Type B pancreatic cell (in vitro differentiated cells): ENCODE results near the gene SAC3D1. TPM values are rescaled to one million over a fixed set of nuclear protein-coding genes. Genes with fewer than 3 reads are reported as not detected.

Experiments used
- DNase-seq: peaks from one replicate; pipeline ENCODE4 v3.0.0; 2021; ENCODE audit warnings: mixed read lengths; ENCODE audit not compliant: unreplicated experiment; ENCODE audit errors: extremely low spot score
- H3K27ac Mint-ChIP-seq: 2 replicates; pipeline ENCODE4 v1.8.0; 2021; ENCODE audit warnings: mild to moderate bottlenecking, mixed read lengths
- H3K27me3 Mint-ChIP-seq: 2 replicates; pipeline ENCODE4 v1.8.0; 2021; ENCODE audit warnings: mixed read lengths
- H3K36me3 Mint-ChIP-seq: 2 replicates; pipeline ENCODE4 v1.8.0; 2021; ENCODE audit warnings: mixed read lengths
- H3K4me1 Mint-ChIP-seq: one replicate; pipeline ENCODE4 v1.8.0; 2021; ENCODE audit warnings: mixed read lengths; ENCODE audit not compliant: unreplicated experiment
- H3K4me3 Mint-ChIP-seq: 2 replicates; pipeline ENCODE4 v1.8.0; 2021; ENCODE audit warnings: mild to moderate bottlenecking, mixed read lengths
- H3K9me3 Mint-ChIP-seq: 2 replicates; pipeline ENCODE4 v1.8.0; 2021; ENCODE audit warnings: mixed read lengths
- CTCF ChIP-seq: fragments of 200-600 bp; sonication (generic); conservative IDR thresholded peaks from 2 replicates; pipeline ENCODE4 v1.5.0; 2021; ENCODE audit warnings: antibody characterized with exemption, mild to moderate bottlenecking
- total RNA-seq: library from RNA; stranded (reverse); gene quantifications from 2 replicates; pipeline ENCODE4 v1.2.1, GENCODE V29; 2021; ENCODE audit warnings: low replicate concordance

Gene SAC3D1
- total RNA-seq, 1 donor from 2014 or later = 21.9 TPM

- TF ChIP-seq CTCF = peak; percentile 94
- DNase-seq = peak; percentile 91
- no peaks in the 10 kb centered on the region for H3K9me3 Mint-ChIP-seq
- peak within 1 kb of the TSS; percentile 91 for H3K4me3 Mint-ChIP-seq
- peaks cover 12% of the 10 kb centered on the region for H3K4me1 Mint-ChIP-seq
- H3K36me3 Mint-ChIP-seq = no peaks in the 10 kb centered on the region
- peak within 1 kb of the TSS; percentile 85 for H3K27ac Mint-ChIP-seq
- no peaks in the 10 kb centered on the region for H3K27me3 Mint-ChIP-seq
These were observed 13.6 kb upstream of the SAC3D1 start, which contains the start of gene SNX15 for GRCh38 chr11:65027213-65028067. Gene SNX15 (plus strand): TSS chr11:65027439. CDS start chr11:65027538, 99 bp downstream.

GRCh38 chr11:65032216-65032615, 8.8 kb upstream of the SAC3D1 start:
- Mint-ChIP-seq H3K27ac (no peak overlapping the region), H3K9me3 (no peaks in the 10 kb centered on the region), H3K27me3 (no peaks in the 10 kb centered on the region), H3K36me3 (no peaks in the 10 kb centered on the region), H3K4me3 (no peak overlapping the region), H3K4me1 (peaks cover 7% of the 10 kb centered on the region)
- no peak for TF ChIP-seq CTCF
- no peak for DNase-seq

GRCh38 chr11:65034423-65034822, 6.6 kb upstream of the SAC3D1 start:
- no peak for TF ChIP-seq CTCF
- Mint-ChIP-seq H3K36me3 (no peaks in the 10 kb centered on the region), H3K4me1 (no peaks in the 10 kb centered on the region), H3K27ac (no peak overlapping the region), H3K9me3 (no peaks in the 10 kb centered on the region), H3K27me3 (no peaks in the 10 kb centered on the region), H3K4me3 (no peak overlapping the region)
- DNase-seq = no peak

- H3K27ac Mint-ChIP-seq = no peak overlapping the region
- DNase-seq = no peak
- H3K4me1 Mint-ChIP-seq = peaks cover 2% of the 10 kb centered on the region
- no peak for TF ChIP-seq CTCF
- no peaks in the 10 kb centered on the region for H3K27me3 Mint-ChIP-seq
- no peak overlapping the region for H3K4me3 Mint-ChIP-seq
- no peaks in the 10 kb centered on the region for H3K9me3 Mint-ChIP-seq
- no peaks in the 10 kb centered on the region for H3K36me3 Mint-ChIP-seq
These were observed 5.4 kb upstream of the SAC3D1 start for GRCh38 chr11:65035579-65035978.

DNA sequence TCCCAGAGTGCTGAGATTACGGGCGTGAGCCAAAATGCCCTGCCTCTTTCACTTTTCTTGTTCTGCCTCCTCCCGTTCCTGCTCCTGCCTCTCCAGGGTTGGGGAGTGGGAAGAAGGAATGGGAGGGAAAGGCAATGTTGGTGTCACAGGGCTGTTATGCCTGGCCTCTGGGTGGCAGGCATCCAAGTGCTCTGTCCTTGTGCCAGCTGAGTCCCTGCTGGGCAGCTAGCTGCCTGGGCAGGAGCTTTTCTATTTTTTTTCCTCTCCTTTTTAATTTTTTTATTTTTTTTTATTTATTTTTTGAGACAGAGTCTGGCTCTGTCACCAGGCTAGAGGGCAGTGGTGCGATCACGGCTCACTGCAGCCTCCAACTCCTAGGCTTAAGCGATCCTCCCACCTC, 4.1 kb upstream of the SAC3D1 start:
- Mint-ChIP-seq H3K27me3 (no peaks in the 10 kb centered on the region), H3K9me3 (no peaks in the 10 kb centered on the region), H3K27ac (no peak overlapping the region)

More for the DNA sequence above, 4.1 kb upstream of the SAC3D1 start:
- Mint-ChIP-seq H3K4me3 (no peak overlapping the region), H3K4me1 (peaks cover 4% of the 10 kb centered on the region), H3K36me3 (no peaks in the 10 kb centered on the region)
- TF ChIP-seq CTCF = no peak
- no peak for DNase-seq
